Choroid plexus epithelial cell (primary cell): ENCODE results near the gene OBSCN.
A peak's percentile ranks its signal among the peaks of the same experiment; 100 is the strongest.

Source experiments
- DNase-seq: peaks from one replicate; pipeline ENCODE4 v3.0.0-alpha.2; 2010; ENCODE audit warnings: low read depth
- H3K4me3 ChIP-seq: 2 replicates; pipeline ENCODE4 v1.5.1; 2011; ENCODE audit warnings: low read depth, mild to moderate bottlenecking, control low read depth, low read length, moderate library complexity
- CTCF ChIP-seq: conservative IDR thresholded peaks from 2 replicates; pipeline ENCODE4 v1.5.1; 2011; ENCODE audit warnings: low read depth, mild to moderate bottlenecking, control low read depth, inconsistent platforms, low read length, moderate library complexity

Gene OBSCN

GRCh38 chr1:228403231-228403631 is 195.4 kb downstream of the OBSCN start:
- no peak for DNase-seq
- TF ChIP-seq CTCF: no peak
- H3K4me3 ChIP-seq: no peak overlapping the region

GRCh38 chr1:228404107-228404720 is 196.4 kb downstream of the OBSCN start:
- H3K4me3 ChIP-seq: no peak overlapping the region
- no peak for TF ChIP-seq CTCF
- no peak for DNase-seq

- peak overlapping the region; percentile 94 for H3K4me3 ChIP-seq
- TF ChIP-seq CTCF: no peak
- peak; percentile 31 for DNase-seq
These were observed 197.5 kb downstream of the OBSCN start for GRCh38 chr1:228405200-228405978.

- DNase-seq: peak; percentile 31
- TF ChIP-seq CTCF: no peak
- H3K4me3 ChIP-seq: peak overlapping the region; percentile 94
These were observed 198.1 kb downstream of the OBSCN start for GRCh38 chr1:228405979-228406228.

- DNase-seq: peak; percentile 30
- no peak for TF ChIP-seq CTCF
- H3K4me3 ChIP-seq: peak overlapping the region; percentile 94
These were observed 199.5 kb downstream of the OBSCN start for GRCh38 chr1:228407106-228408040.

GRCh38 chr1:228408041-228408868 is 200.4 kb downstream of the OBSCN start:
- peak overlapping the region; percentile 94 for H3K4me3 ChIP-seq
- no peak for TF ChIP-seq CTCF
- no peak for DNase-seq
